ENCODE data around the gene TEF. TPM values are rescaled to one million over a fixed set of nuclear protein-coding genes. Genes with fewer than 3 reads are reported as not detected.

The TEF gene
- total RNA-seq, 4 donors from 2014 or later, result 22.9 to 47.9 (median 34.0) TPM

DNA sequence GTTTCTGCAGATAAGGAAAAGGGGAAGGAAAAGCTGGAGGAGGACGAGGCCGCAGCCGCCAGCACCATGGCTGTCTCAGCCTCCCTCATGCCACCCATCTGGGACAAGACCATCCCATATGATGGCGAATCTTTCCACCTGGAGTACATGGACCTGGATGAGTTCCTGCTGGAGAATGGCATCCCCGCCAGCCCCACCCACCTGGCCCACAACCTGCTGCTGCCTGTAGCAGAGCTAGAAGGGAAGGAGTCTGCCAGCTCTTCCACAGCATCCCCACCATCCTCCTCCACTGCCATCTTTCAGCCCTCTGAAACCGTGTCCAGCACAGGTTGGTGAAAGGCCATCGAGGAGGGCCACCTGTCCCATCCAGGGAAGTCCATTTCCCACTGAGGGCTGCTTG is 5.6 kb downstream of the TEF start:
- TF ChIP-seq EP300 (IDR thresholded peaks at IDR 0.05; ENCODE audit: low read depth) (no peak), POLR2A (IDR thresholded peaks at IDR 0.05) (no peak), POLR2AphosphoS5 (IDR thresholded peaks at IDR 0.05) (no peak)
- TF ChIP-seq, protein P1, sequence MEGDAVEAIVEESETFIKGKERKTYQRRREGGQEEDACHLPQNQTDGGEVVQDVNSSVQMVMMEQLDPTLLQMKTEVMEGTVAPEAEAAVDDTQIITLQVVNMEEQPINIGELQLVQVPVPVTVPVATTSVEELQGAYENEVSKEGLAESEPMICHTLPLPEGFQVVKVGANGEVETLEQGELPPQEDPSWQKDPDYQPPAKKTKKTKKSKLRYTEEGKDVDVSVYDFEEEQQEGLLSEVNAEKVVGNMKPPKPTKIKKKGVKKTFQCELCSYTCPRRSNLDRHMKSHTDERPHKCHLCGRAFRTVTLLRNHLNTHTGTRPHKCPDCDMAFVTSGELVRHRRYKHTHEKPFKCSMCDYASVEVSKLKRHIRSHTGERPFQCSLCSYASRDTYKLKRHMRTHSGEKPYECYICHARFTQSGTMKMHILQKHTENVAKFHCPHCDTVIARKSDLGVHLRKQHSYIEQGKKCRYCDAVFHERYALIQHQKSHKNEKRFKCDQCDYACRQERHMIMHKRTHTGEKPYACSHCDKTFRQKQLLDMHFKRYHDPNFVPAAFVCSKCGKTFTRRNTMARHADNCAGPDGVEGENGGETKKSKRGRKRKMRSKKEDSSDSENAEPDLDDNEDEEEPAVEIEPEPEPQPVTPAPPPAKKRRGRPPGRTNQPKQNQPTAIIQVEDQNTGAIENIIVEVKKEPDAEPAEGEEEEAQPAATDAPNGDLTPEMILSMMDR (IDR thresholded peaks at IDR 0.05), result no peak
- Histone ChIP-seq H3K27me3 (no peaks in the 10 kb centered on the region), H3K27ac (no peak overlapping the region), H3K9me3 (no peaks in the 10 kb centered on the region), H3K4me1 (peaks cover 3 to 23% (median 21%) of the 10 kb centered on the region in 4 donors), H3K4me3 (no peak overlapping the region), H3K36me3 (peaks cover 0 to 28% (median 11%) of the 10 kb centered on the region in 4 donors)
- no peak for DNase-seq
- in situ Hi-C loops (cut with MboI; ENCODE audit: low pct_ligation_motif_present in 1 of 4, low pct_unique_long_range_greater_than_20kb in 1 of 4, low sequenced_read_pairs in 3 of 4) (no loop called here), intact Hi-C loops (cut with DNase I; ENCODE audit: low total_unique reads) (no loop called here)
- WGBS, 2 donors (ENCODE audit: low coverage in 1 of 2), result 89 to 96% methylated on average over 4 to 7 of the region's 7 CpGs

DNA sequence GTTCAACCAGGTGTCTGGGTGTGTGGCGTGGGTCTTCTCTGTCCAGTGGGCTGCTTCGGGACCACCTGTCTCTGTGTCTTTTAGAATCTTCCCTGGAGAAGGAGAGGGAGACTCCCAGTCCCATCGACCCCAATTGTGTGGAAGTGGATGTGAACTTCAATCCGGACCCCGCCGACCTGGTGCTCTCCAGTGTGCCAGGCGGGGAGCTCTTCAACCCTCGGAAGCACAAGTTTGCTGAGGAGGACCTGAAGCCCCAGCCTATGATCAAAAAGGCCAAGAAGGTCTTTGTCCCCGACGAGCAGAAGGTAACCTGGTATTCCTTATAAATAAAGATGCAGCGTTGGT is 12.2 kb downstream of the TEF start:
- intact Hi-C loops (cut with DNase I; ENCODE audit: low total_unique reads), result no loop called here
- no peak for TF ChIP-seq EP300 (IDR thresholded peaks at IDR 0.05; ENCODE audit: low read depth)
- TF ChIP-seq POLR2A (IDR thresholded peaks at IDR 0.05), result no peak
- no peak for TF ChIP-seq POLR2AphosphoS5 (IDR thresholded peaks at IDR 0.05)
- TF ChIP-seq, protein P1 (IDR thresholded peaks at IDR 0.05), result no peak
- Histone ChIP-seq H3K9me3 (no peaks in the 10 kb centered on the region), H3K36me3 (peaks cover 0 to 39% (median 15%) of the 10 kb centered on the region in 4 donors), H3K4me3 (no peak overlapping the region), H3K27me3 (no peaks in the 10 kb centered on the region), H3K4me1 (peaks cover 8 to 17% (median 14%) of the 10 kb centered on the region in 4 donors), H3K27ac (peak overlapping the region; percentile 2 to 71 (median 10))
- in situ Hi-C loops (cut with MboI; ENCODE audit: low pct_ligation_motif_present in 1 of 4, low pct_unique_long_range_greater_than_20kb in 1 of 4, low sequenced_read_pairs in 3 of 4), result no loop called here
- WGBS, 2 donors (ENCODE audit: low coverage in 1 of 2), result 87 to 92% methylated on average over 9 to 11 of the region's 11 CpGs
- DNase-seq, result no peak

DNA sequence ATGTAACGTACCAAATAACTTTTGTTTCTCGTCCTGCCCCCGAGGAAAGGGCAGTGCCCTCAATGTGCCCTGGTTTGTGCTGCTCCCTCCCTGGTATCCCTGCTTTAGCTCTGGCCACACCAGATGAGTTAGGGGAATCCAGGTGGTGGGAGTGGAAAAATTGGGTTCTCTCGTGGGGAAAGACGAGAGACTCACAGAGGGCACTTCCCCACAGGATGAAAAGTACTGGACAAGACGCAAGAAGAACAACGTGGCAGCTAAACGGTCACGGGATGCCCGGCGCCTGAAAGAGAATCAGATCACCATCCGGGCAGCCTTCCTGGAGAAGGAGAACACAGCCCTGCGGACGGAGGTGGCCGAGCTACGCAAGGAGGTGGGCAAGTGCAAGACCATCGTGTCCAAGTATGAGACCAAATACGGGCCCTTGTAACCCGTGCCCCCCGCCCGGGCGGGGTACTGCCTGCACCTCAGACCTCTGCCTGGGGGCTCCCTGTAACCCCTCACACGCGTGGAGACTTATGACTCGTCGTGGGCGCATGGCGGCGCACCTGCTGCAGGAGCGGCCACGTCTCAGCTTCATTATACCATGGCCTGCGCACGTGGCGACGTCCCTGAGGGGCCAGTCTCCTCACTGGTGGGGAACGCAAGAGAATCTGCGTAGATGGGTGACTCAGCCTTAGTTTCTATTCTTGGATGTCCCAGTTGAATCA is 13.9 kb downstream of the TEF start:
- intact Hi-C loops (cut with DNase I; ENCODE audit: low total_unique reads), result loop anchor here (5.0 kb wide), 1 partner anchor 227 kb away; the partner anchor contains the start of genes DESI1 and XRCC6
- 89 to 95% methylated on average over 5 to 37 of the region's 37 CpGs for WGBS, 2 donors (ENCODE audit: low coverage in 1 of 2)
- Histone ChIP-seq H3K36me3 (peaks cover 0 to 28% (median 9%) of the 10 kb centered on the region in 4 donors), H3K27me3 (no peaks in the 10 kb centered on the region), H3K4me3 (no peak overlapping the region), H3K27ac (no peak overlapping the region), H3K9me3 (no peaks in the 10 kb centered on the region), H3K4me1 (peaks cover 8 to 17% (median 14%) of the 10 kb centered on the region in 4 donors)
- in situ Hi-C loops (cut with MboI; ENCODE audit: low pct_ligation_motif_present in 1 of 4, low pct_unique_long_range_greater_than_20kb in 1 of 4, low sequenced_read_pairs in 3 of 4), result no loop called here
- DNase-seq, result no peak
- no peak for TF ChIP-seq POLR2A (IDR thresholded peaks at IDR 0.05)
- no peak for TF ChIP-seq EP300 (IDR thresholded peaks at IDR 0.05; ENCODE audit: low read depth)
- TF ChIP-seq POLR2AphosphoS5 (IDR thresholded peaks at IDR 0.05), result no peak
- TF ChIP-seq, protein P1 (IDR thresholded peaks at IDR 0.05), result no peak

DNA sequence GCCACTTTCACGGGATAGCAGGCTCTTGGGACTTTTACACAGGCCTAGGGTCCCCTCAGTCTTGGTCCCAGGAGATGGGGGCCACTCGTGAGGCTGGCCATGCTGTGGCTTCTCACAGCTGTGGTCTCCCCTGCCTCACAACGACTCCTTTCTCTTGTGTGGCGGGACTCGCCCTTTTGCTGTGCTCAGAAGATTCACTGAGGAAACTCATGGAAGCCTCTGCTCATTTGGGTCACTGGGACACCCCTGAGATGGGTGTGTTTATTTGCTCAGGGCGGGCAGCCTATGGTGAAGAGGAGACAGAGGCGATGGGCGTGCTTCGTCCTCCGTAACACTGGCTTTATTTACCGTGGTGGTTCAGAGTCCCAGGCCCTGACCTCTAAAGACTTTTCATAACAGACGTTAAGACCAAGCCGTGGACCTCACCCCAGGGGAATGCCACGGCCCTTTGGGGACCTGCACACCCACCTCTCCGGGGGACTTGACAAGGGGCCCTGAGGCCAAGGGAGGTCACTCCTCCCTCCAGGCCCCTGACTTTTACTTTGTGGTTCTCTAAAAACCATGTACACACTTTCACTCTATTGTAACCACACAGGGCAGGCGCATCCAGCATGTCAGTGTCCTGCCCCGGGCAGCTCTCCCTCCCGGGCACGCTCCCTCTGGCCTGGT is 15.5 kb downstream of the TEF start:
- in situ Hi-C loops (cut with MboI; ENCODE audit: low pct_ligation_motif_present in 1 of 4, low pct_unique_long_range_greater_than_20kb in 1 of 4, low sequenced_read_pairs in 3 of 4) (no loop called here), intact Hi-C loops (cut with DNase I; ENCODE audit: low total_unique reads) (loop anchor here (5.0 kb wide), 1 partner anchor 225 kb away; the partner anchor contains the start of genes DESI1 and XRCC6)
- TF ChIP-seq POLR2A (IDR thresholded peaks at IDR 0.05) (no peak), POLR2AphosphoS5 (IDR thresholded peaks at IDR 0.05) (peak in 2 of 3 donors; percentile 31 to 41), EP300 (IDR thresholded peaks at IDR 0.05; ENCODE audit: low read depth) (no peak)
- TF ChIP-seq, protein P1 (IDR thresholded peaks at IDR 0.05), result no peak
- no peak overlapping the region for H3K4me3 ChIP-seq
- no peaks in the 10 kb centered on the region for H3K27me3 ChIP-seq
- peak; percentile 76 for DNase-seq
- peaks cover 0 to 28% (median 9%) of the 10 kb centered on the region in 4 donors for H3K36me3 ChIP-seq
- no peaks in the 10 kb centered on the region for H3K9me3 ChIP-seq
- H3K4me1 ChIP-seq, result peaks cover 9 to 25% (median 21%) of the 10 kb centered on the region in 4 donors
- 63 to 80% methylated on average over 1 to 19 of the region's 19 CpGs for WGBS, 2 donors (ENCODE audit: low coverage in 1 of 2)
- H3K27ac ChIP-seq, result peak overlapping the region; percentile 72 to 83 (median 76)
